Measurements from ENCODE around the gene PLK5.

DNA sequence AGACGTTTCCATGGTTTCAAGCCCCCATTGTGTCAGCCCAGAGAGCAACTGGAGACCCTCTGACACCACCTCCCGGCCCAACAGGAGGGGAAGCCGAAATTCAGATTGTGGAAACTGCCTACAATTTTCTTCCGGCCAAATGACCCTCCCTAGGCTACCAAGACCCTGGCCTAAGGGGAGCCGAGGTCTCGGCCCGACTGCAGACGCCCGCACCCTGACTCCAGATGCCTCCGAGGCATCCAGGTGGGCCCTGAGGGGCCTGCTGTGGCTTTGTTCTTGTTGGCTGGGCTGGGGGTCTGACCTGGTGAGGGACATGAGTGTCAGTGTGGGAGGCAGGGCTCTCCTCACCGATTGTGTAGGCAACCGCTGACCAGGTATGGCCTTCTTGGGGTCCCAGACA, 34.7 kb downstream of the PLK5 start:
- TF ChIP-seq EGR1 (IDR thresholded peaks at IDR 0.05; ENCODE audit: low read depth in 2 of 2): no peak
- TF ChIP-seq, protein P1, sequence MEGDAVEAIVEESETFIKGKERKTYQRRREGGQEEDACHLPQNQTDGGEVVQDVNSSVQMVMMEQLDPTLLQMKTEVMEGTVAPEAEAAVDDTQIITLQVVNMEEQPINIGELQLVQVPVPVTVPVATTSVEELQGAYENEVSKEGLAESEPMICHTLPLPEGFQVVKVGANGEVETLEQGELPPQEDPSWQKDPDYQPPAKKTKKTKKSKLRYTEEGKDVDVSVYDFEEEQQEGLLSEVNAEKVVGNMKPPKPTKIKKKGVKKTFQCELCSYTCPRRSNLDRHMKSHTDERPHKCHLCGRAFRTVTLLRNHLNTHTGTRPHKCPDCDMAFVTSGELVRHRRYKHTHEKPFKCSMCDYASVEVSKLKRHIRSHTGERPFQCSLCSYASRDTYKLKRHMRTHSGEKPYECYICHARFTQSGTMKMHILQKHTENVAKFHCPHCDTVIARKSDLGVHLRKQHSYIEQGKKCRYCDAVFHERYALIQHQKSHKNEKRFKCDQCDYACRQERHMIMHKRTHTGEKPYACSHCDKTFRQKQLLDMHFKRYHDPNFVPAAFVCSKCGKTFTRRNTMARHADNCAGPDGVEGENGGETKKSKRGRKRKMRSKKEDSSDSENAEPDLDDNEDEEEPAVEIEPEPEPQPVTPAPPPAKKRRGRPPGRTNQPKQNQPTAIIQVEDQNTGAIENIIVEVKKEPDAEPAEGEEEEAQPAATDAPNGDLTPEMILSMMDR (IDR thresholded peaks at IDR 0.05; ENCODE audit: low read depth, low read length, missing input control): no peak
- TF ChIP-seq, protein P2, sequence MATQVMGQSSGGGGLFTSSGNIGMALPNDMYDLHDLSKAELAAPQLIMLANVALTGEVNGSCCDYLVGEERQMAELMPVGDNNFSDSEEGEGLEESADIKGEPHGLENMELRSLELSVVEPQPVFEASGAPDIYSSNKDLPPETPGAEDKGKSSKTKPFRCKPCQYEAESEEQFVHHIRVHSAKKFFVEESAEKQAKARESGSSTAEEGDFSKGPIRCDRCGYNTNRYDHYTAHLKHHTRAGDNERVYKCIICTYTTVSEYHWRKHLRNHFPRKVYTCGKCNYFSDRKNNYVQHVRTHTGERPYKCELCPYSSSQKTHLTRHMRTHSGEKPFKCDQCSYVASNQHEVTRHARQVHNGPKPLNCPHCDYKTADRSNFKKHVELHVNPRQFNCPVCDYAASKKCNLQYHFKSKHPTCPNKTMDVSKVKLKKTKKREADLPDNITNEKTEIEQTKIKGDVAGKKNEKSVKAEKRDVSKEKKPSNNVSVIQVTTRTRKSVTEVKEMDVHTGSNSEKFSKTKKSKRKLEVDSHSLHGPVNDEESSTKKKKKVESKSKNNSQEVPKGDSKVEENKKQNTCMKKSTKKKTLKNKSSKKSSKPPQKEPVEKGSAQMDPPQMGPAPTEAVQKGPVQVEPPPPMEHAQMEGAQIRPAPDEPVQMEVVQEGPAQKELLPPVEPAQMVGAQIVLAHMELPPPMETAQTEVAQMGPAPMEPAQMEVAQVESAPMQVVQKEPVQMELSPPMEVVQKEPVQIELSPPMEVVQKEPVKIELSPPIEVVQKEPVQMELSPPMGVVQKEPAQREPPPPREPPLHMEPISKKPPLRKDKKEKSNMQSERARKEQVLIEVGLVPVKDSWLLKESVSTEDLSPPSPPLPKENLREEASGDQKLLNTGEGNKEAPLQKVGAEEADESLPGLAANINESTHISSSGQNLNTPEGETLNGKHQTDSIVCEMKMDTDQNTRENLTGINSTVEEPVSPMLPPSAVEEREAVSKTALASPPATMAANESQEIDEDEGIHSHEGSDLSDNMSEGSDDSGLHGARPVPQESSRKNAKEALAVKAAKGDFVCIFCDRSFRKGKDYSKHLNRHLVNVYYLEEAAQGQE (IDR thresholded peaks at IDR 0.05): no peak
- TF ChIP-seq, protein P3, sequence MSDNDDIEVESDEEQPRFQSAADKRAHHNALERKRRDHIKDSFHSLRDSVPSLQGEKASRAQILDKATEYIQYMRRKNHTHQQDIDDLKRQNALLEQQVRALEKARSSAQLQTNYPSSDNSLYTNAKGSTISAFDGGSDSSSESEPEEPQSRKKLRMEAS (IDR thresholded peaks at IDR 0.05): no peak
- no peak for TF ChIP-seq GABPA (IDR thresholded peaks at IDR 0.05 in 1 of 2, conservative IDR thresholded peaks at IDR 0.05 in 1 of 2)
- TF ChIP-seq SP1 (IDR thresholded peaks at IDR 0.05): no peak
- TF ChIP-seq HNF4G (IDR thresholded peaks at IDR 0.05): no peak
- no peak for TF ChIP-seq RAD21 (IDR thresholded peaks at IDR 0.05)
- TF ChIP-seq, protein P4, sequence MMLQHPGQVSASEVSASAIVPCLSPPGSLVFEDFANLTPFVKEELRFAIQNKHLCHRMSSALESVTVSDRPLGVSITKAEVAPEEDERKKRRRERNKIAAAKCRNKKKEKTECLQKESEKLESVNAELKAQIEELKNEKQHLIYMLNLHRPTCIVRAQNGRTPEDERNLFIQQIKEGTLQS (IDR thresholded peaks at IDR 0.05): no peak
